Caco-2 (cell line): Measurements from ENCODE around the gene S100G. TPM values are rescaled to one million over a fixed set of nuclear protein-coding genes. Genes with fewer than 3 reads are reported as not detected.

ENCODE experiments used
- BruUV-seq: library from RNA; stranded (reverse); fragments of 400-500 nt; replicated peaks from 2 replicates; lab custom pipeline; 2021; lab: Mats Ljungman, UMichigan
- CTCF ChIA-PET: fragments of 300-600 bp; sonication (Branson Sonifier 250); formaldehyde crosslinking; loops from one replicate; lab custom pipeline; 2022; ENCODE audit warnings: antibody characterized with exemption; lab: Charles Lee
- POLR2A ChIA-PET: fragments of 300-600 bp; sonication (Branson Sonifier 250); formaldehyde crosslinking; loops from one replicate; lab custom pipeline; 2022; ENCODE audit warnings: antibody characterized with exemption; lab: Charles Lee
- DNase-seq, 2 experiments: peaks; one replicate each; pipeline versions ENCODE4 v3.0.0 to v3.0.0-alpha.2; 2020 to 2022
- H3K27me3 ChIP-seq: replicated peaks from 2 replicates; pipeline ENCODE4 v1.6.0; 2011; ENCODE audit warnings: low read length; ENCODE audit not compliant: control insufficient read depth, insufficient read depth
- H3K36me3 ChIP-seq: 2 replicates; pipeline ENCODE4 v1.5.1; 2011; ENCODE audit warnings: low read length; ENCODE audit not compliant: control insufficient read depth, insufficient read depth
- H3K4me1 ChIP-seq: fragments of 250-450 bp; sonication (Bioruptor Pico); 2 replicates; pipeline ENCODE4 v1.5.1; 2020; ENCODE audit warnings: mild to moderate bottlenecking
- H3K4me3 ChIP-seq: 2 replicates; pipeline ENCODE4 v1.5.1; 2011; ENCODE audit warnings: low read depth, mild to moderate bottlenecking, control low read depth, low read length
- H3K9me3 ChIP-seq: fragments of 250-450 bp; sonication (Bioruptor Pico); 2 replicates; pipeline ENCODE4 v1.5.1; 2020; ENCODE audit warnings: mild to moderate bottlenecking, moderate library complexity
- H3K27ac Mint-ChIP-seq: one replicate; pipeline ENCODE4 v1.8.0; 2022; ENCODE audit warnings: mixed read lengths; ENCODE audit not compliant: unreplicated experiment
- H3K27me3 Mint-ChIP-seq: one replicate; pipeline ENCODE4 v1.8.0; 2022; ENCODE audit warnings: mixed read lengths; ENCODE audit not compliant: insufficient read depth, unreplicated experiment
- H3K36me3 Mint-ChIP-seq: one replicate; pipeline ENCODE4 v1.8.0; 2022; ENCODE audit warnings: mild to moderate bottlenecking, mixed read lengths; ENCODE audit not compliant: insufficient read depth, unreplicated experiment
- H3K4me1 Mint-ChIP-seq: one replicate; pipeline ENCODE4 v1.8.0; 2022; ENCODE audit warnings: low read depth, mixed read lengths; ENCODE audit not compliant: unreplicated experiment
- H3K4me3 Mint-ChIP-seq: one replicate; pipeline ENCODE4 v1.8.0; 2022; ENCODE audit warnings: mild to moderate bottlenecking, moderate library complexity, mixed read lengths; ENCODE audit not compliant: unreplicated experiment
- H3K9me3 Mint-ChIP-seq: one replicate; pipeline ENCODE4 v1.8.0; 2022; ENCODE audit warnings: mixed read lengths; ENCODE audit not compliant: unreplicated experiment
- intact Hi-C: fragments of 100-400 bp; cut with micrococcal nuclease; formaldehyde crosslinking; loops from one replicate; pipeline ENCODE4 v1.10.0; 2022; ENCODE audit not compliant: unreplicated experiment
- total RNA-seq: library from RNA; stranded (reverse); gene quantifications from 2 replicates; pipeline ENCODE4 v1.2.3, GENCODE V29; 2022
- TF ChIP-seq, protein P1 (sequence below), 2 experiments: fragments of 200-600 bp in 1 of 2; IDR thresholded peaks; 1 replicate in 1 of 2; 2 replicates in 1 of 2; pipeline versions ENCODE4 v1.5.1 to v1.8.0; 2011 to 2022; ENCODE audit warnings: antibody characterized with exemption in 1 of 2, control low read depth in 1 of 2, inconsistent platforms in 1 of 2, low read depth in 1 of 2, low read length in 1 of 2, mild to moderate bottlenecking in 1 of 2, moderate library complexity in 1 of 2; ENCODE audit not compliant: insufficient read depth in 1 of 2, severe bottlenecking in 1 of 2, unreplicated experiment in 1 of 2

Gene S100G
- total RNA-seq, 1 experiment from 2014 or later = not detected

DNA sequence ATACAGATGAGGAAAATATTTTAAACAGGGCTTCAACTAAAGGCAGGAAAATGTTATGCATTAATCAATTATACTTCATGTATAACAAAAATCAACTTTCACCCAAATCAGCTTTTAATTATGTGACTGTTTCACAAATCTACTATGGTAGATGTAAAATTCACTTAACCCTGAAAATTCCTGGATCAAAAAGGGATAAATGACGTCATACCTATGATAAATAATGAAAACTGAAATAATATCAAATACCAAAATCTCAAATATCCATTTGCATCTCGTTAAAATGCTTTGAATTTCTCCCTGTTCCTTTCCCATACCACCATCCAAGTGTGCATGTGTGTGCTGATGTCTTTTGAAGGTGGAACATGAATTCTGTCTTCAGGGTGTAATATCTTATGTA, 11.5 kb downstream of the S100G start:
- no peaks in the 10 kb centered on the region for H3K27me3 Mint-ChIP-seq

DNA sequence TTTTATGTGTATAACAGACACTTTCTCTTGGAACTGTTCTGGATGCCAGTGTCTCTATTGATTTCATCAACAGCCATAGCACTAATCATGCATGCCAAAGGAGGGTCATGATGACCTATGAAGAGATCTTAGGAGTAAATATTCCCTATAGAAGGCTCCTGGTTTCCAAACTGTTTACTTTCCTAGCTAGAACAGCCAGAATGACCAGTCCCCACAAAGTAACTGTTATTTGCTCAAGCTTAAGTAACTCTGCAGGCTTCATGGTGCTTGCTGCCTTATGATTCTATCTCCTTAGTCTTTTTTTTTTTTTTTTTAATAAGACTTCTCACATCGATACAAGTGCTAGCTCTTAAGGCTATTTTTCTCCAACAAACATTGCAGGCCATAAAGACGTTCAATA, 12.4 kb downstream of the S100G start:
- Mint-ChIP-seq H3K27me3 (no peaks in the 10 kb centered on the region), H3K9me3 (no peaks in the 10 kb centered on the region), H3K4me1 (peaks cover 19% of the 10 kb centered on the region), H3K36me3 (peaks cover 28% of the 10 kb centered on the region), H3K4me3 (no peak overlapping the region), H3K27ac (no peak overlapping the region)
- TF ChIP-seq, protein P1, sequence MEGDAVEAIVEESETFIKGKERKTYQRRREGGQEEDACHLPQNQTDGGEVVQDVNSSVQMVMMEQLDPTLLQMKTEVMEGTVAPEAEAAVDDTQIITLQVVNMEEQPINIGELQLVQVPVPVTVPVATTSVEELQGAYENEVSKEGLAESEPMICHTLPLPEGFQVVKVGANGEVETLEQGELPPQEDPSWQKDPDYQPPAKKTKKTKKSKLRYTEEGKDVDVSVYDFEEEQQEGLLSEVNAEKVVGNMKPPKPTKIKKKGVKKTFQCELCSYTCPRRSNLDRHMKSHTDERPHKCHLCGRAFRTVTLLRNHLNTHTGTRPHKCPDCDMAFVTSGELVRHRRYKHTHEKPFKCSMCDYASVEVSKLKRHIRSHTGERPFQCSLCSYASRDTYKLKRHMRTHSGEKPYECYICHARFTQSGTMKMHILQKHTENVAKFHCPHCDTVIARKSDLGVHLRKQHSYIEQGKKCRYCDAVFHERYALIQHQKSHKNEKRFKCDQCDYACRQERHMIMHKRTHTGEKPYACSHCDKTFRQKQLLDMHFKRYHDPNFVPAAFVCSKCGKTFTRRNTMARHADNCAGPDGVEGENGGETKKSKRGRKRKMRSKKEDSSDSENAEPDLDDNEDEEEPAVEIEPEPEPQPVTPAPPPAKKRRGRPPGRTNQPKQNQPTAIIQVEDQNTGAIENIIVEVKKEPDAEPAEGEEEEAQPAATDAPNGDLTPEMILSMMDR (IDR thresholded peaks at IDR 0.05; ENCODE audit: insufficient read depth in 1 of 2, low read depth in 1 of 2, low read length in 1 of 2, severe bottlenecking in 1 of 2, unreplicated experiment in 1 of 2) = no peak
- POLR2A ChIA-PET = interaction anchor here (1.1 kb wide), 1 partner anchor 57 kb away, joined by 4 read pairs; the partner anchor contains the start of gene SYAP1
- peak in 1 of 2 experiments; percentile 17 for DNase-seq
- H3K9me3 ChIP-seq = no peaks in the 10 kb centered on the region
- H3K36me3 ChIP-seq = no peaks in the 10 kb centered on the region
- no TSS peak for BruUV-seq
- H3K4me3 ChIP-seq = no peak overlapping the region
- CTCF ChIA-PET = interaction anchor here (0.6 to 0.7 kb wide), 2 partner anchors 229 to 732 kb away, joined by 3 to 4 read pairs; no protein-coding TSS in a partner anchor
- no peaks in the 10 kb centered on the region for H3K27me3 ChIP-seq
- intact Hi-C loops = loop anchor here (2.0 kb wide), 1 partner anchor 58 kb away; no protein-coding TSS in a partner anchor
- H3K4me1 ChIP-seq = no peaks in the 10 kb centered on the region; the same call in 1 of the 2 replicates

More for the DNA sequence above, 11.5 kb downstream of the S100G start:
- no peaks in the 10 kb centered on the region; the same call in 1 of the 2 replicates for H3K4me1 ChIP-seq
- ChIA-PET POLR2A (interaction anchor here (1.1 kb wide), 1 partner anchor 58 kb away, joined by 4 read pairs; the partner anchor contains the start of gene SYAP1), CTCF (no interaction called here)
- BruUV-seq = no TSS peak
- Mint-ChIP-seq H3K4me3 (no peak overlapping the region), H3K4me1 (peaks cover 19% of the 10 kb centered on the region), H3K36me3 (peaks cover 31% of the 10 kb centered on the region), H3K9me3 (no peaks in the 10 kb centered on the region), H3K27ac (no peak overlapping the region)
- H3K9me3 ChIP-seq = no peaks in the 10 kb centered on the region
- intact Hi-C loops = no loop called here
- no peak overlapping the region for H3K4me3 ChIP-seq
- no peaks in the 10 kb centered on the region for H3K27me3 ChIP-seq
- DNase-seq = no peak
- H3K36me3 ChIP-seq = no peaks in the 10 kb centered on the region
- TF ChIP-seq, protein P1 (IDR thresholded peaks at IDR 0.05; ENCODE audit: insufficient read depth in 1 of 2, low read depth in 1 of 2, low read length in 1 of 2, severe bottlenecking in 1 of 2, unreplicated experiment in 1 of 2) = no peak

DNA sequence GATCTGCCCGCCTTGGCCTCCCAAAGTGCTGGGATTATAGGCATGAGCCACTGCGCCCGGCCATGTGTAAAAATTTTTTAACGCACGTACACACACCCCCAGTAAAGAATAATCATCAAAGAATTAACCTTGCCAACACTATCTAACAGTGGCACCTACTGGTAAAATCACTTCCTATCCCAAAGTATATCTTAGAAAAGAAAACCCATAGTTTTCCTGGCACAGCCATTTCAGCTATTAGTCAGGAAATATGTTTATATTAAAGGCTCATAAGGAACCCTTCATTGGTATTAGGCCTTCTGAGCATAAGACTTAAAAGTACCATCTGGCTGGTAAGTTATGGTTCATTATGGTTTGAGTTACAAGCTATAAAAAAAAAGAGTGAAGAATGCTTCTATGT, 14.1 kb downstream of the S100G start:
- ChIA-PET POLR2A (no interaction called here), CTCF (no interaction called here)
- no peak for DNase-seq
- TF ChIP-seq, protein P1 (IDR thresholded peaks at IDR 0.05; ENCODE audit: insufficient read depth in 1 of 2, low read depth in 1 of 2, low read length in 1 of 2, severe bottlenecking in 1 of 2, unreplicated experiment in 1 of 2) = no peak
- peaks cover 26% of the 10 kb centered on the region for H3K36me3 Mint-ChIP-seq
- H3K4me3 Mint-ChIP-seq = no peak overlapping the region
- BruUV-seq = no TSS peak
- no peak overlapping the region for H3K4me3 ChIP-seq
- no peaks in the 10 kb centered on the region for H3K36me3 ChIP-seq
- no peaks in the 10 kb centered on the region for H3K27me3 Mint-ChIP-seq
- H3K9me3 Mint-ChIP-seq = no peaks in the 10 kb centered on the region
- no peaks in the 10 kb centered on the region for H3K9me3 ChIP-seq
- no peaks in the 10 kb centered on the region for H3K27me3 ChIP-seq
- intact Hi-C loops = no loop called here
- H3K4me1 ChIP-seq = no peaks in the 10 kb centered on the region; the same call in 1 of the 2 replicates
- no peak overlapping the region for H3K27ac Mint-ChIP-seq
- H3K4me1 Mint-ChIP-seq = peaks cover 19% of the 10 kb centered on the region
